Endothelial cell (in vitro differentiated cells): ENCODE results near the gene SPTBN4. TPM values are rescaled to one million over a fixed set of nuclear protein-coding genes. Genes with fewer than 3 reads are reported as not detected.

Experiments
- DNase-seq: peaks from one replicate; pipeline ENCODE4 v3.0.0; 2021; ENCODE audit warnings: low spot score
- H3K27ac Mint-ChIP-seq: one replicate; pipeline ENCODE4 v1.8.0; 2021; ENCODE audit warnings: mixed read lengths, inconsistent platforms; ENCODE audit not compliant: unreplicated experiment
- H3K27me3 Mint-ChIP-seq: one replicate; pipeline ENCODE4 v1.8.0; 2021; ENCODE audit warnings: mild to moderate bottlenecking, moderate library complexity, mixed read lengths, inconsistent platforms; ENCODE audit not compliant: unreplicated experiment
- H3K36me3 Mint-ChIP-seq: one replicate; pipeline ENCODE4 v1.8.0; 2021; ENCODE audit warnings: mild to moderate bottlenecking, low read depth, mixed read lengths, inconsistent platforms; ENCODE audit not compliant: unreplicated experiment
- H3K4me1 Mint-ChIP-seq: one replicate; pipeline ENCODE4 v1.8.0; 2021; ENCODE audit warnings: mild to moderate bottlenecking, mixed read lengths, inconsistent platforms; ENCODE audit not compliant: unreplicated experiment
- H3K4me3 Mint-ChIP-seq: one replicate; pipeline ENCODE4 v1.8.0; 2021; ENCODE audit warnings: mild to moderate bottlenecking, mixed read lengths, inconsistent platforms; ENCODE audit not compliant: unreplicated experiment
- H3K9me3 Mint-ChIP-seq: one replicate; pipeline ENCODE4 v1.8.0; 2021; ENCODE audit warnings: mixed read lengths, inconsistent platforms; ENCODE audit not compliant: unreplicated experiment
- CTCF ChIP-seq: fragments of 200-600 bp; sonication (generic); IDR thresholded peaks from one replicate; pipeline ENCODE4 v1.5.0; 2021; ENCODE audit warnings: antibody characterized with exemption; ENCODE audit not compliant: unreplicated experiment
- total RNA-seq: library from RNA; stranded (reverse); fragmentation: NEBNext Ultra II Directional; extraction: Animal tissue kit (Norgen Biotek cat#: 25700); gene quantifications from one replicate; pipeline ENCODE4 v1.2.1, GENCODE V29; 2021; ENCODE audit not compliant: unreplicated experiment

SPTBN4 gene
- total RNA-seq, 1 donor from 2014 or later: 0.49 TPM

- peaks cover 27% of the 10 kb centered on the region for H3K36me3 Mint-ChIP-seq
- peak overlapping the region; percentile 10 for H3K4me3 Mint-ChIP-seq
- no peak for DNase-seq
- peaks cover 21% of the 10 kb centered on the region for H3K27me3 Mint-ChIP-seq
- peak overlapping the region; percentile 4 for H3K27ac Mint-ChIP-seq
- H3K9me3 Mint-ChIP-seq: no peaks in the 10 kb centered on the region
- peaks cover 11% of the 10 kb centered on the region for H3K4me1 Mint-ChIP-seq
- TF ChIP-seq CTCF: no peak
These were observed 145.3 kb downstream of the SPTBN4 start for GRCh38 chr19:40611900-40612698.

GRCh38 chr19:40612831-40613689, 146.3 kb downstream of the SPTBN4 start:
- Mint-ChIP-seq H3K9me3 (no peaks in the 10 kb centered on the region), H3K27me3 (peaks cover 21% of the 10 kb centered on the region), H3K4me3 (peak overlapping the region; percentile 94), H3K27ac (peak overlapping the region; percentile 48), H3K36me3 (peaks cover 27% of the 10 kb centered on the region), H3K4me1 (peaks cover 10% of the 10 kb centered on the region)
- peak; percentile 77 for DNase-seq
- TF ChIP-seq CTCF: no peak

- H3K36me3 Mint-ChIP-seq: peaks cover 26% of the 10 kb centered on the region
- DNase-seq: peak; percentile 69
- peaks cover 19% of the 10 kb centered on the region for H3K27me3 Mint-ChIP-seq
- H3K4me1 Mint-ChIP-seq: peaks cover 7% of the 10 kb centered on the region
- no peaks in the 10 kb centered on the region for H3K9me3 Mint-ChIP-seq
- no peak for TF ChIP-seq CTCF
- peak overlapping the region; percentile 94 for H3K4me3 Mint-ChIP-seq
- H3K27ac Mint-ChIP-seq: no peak overlapping the region
These were observed 147.2 kb downstream of the SPTBN4 start for GRCh38 chr19:40613690-40614621.

GRCh38 chr19:40614622-40615411, 148.0 kb downstream of the SPTBN4 start:
- Mint-ChIP-seq H3K9me3 (no peaks in the 10 kb centered on the region), H3K4me3 (peak overlapping the region; percentile 94), H3K4me1 (peaks cover 3% of the 10 kb centered on the region), H3K27me3 (peaks cover 16% of the 10 kb centered on the region), H3K36me3 (peaks cover 27% of the 10 kb centered on the region), H3K27ac (peak overlapping the region; percentile 78)
- DNase-seq: peak; percentile 64
- TF ChIP-seq CTCF: no peak
